ENCODE data around the gene NUFIP2. TPM values are rescaled to one million over a fixed set of nuclear protein-coding genes. Genes with fewer than 3 reads are reported as not detected.
"Not testable (repeated sequence)": the region's sequence is repeated elsewhere in the genome, so short reads cannot be mapped to it uniquely, and the experiment has no call there.

NUFIP2 gene
- total RNA-seq, 1 donor from 2014 or later = 68.1 TPM

DNA sequence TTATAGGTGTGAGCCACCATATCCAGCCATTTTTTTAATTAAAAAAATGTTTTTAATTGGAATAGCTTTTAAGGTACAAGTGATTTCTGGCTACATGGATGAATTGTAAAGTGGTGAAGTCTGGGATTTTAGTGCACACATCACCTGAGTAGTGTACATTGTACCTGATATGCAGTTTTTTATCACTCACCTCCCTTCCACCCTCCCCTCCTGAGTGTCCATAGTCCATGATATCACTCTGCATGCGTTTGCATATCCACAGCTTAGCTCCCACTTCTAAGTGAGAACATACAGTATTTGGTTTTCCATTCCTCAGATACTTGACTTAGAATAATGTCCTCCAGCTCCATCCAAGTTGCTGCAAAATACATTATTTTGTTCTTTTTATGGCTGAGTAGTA, 60.6 kb downstream of the NUFIP2 start:
- Mint-ChIP-seq H3K27me3 (ENCODE audit: unreplicated experiment) (no peaks in the 10 kb centered on the region), H3K27ac (ENCODE audit: unreplicated experiment) (no peak overlapping the region), H3K9me3 (ENCODE audit: unreplicated experiment) (no peaks in the 10 kb centered on the region), H3K4me1 (ENCODE audit: unreplicated experiment) (no peaks in the 10 kb centered on the region), H3K36me3 (ENCODE audit: low read depth, unreplicated experiment) (no peaks in the 10 kb centered on the region), H3K4me3 (ENCODE audit: unreplicated experiment) (no peak overlapping the region)
- TF ChIP-seq, protein P1, sequence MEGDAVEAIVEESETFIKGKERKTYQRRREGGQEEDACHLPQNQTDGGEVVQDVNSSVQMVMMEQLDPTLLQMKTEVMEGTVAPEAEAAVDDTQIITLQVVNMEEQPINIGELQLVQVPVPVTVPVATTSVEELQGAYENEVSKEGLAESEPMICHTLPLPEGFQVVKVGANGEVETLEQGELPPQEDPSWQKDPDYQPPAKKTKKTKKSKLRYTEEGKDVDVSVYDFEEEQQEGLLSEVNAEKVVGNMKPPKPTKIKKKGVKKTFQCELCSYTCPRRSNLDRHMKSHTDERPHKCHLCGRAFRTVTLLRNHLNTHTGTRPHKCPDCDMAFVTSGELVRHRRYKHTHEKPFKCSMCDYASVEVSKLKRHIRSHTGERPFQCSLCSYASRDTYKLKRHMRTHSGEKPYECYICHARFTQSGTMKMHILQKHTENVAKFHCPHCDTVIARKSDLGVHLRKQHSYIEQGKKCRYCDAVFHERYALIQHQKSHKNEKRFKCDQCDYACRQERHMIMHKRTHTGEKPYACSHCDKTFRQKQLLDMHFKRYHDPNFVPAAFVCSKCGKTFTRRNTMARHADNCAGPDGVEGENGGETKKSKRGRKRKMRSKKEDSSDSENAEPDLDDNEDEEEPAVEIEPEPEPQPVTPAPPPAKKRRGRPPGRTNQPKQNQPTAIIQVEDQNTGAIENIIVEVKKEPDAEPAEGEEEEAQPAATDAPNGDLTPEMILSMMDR (IDR thresholded peaks at IDR 0.05; ENCODE audit: unreplicated experiment) = no peak
- DNase-seq (ENCODE audit: low spot score) = no peak

DNA sequence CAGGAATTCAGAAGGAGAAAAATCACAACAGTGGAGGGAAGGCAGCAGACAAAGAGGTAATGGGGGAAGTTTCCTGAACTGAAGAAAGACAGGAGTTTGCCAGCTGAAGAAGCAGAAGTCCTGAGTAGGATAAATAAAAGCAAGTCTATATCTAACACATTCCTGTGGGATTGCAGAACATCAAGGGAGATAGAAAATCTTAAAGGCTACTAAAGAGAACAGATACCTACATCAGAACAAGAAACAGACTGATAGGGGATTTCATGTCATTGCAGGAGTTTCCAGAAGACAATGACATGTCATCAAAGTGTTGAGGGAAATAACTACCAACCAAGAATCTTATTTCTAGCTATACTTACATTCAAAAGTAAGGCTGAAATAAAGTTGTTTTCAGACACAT, 68.6 kb downstream of the NUFIP2 start:
- H3K36me3 Mint-ChIP-seq (ENCODE audit: low read depth, unreplicated experiment) = no peaks in the 10 kb centered on the region
- TF ChIP-seq, protein P1 (IDR thresholded peaks at IDR 0.05; ENCODE audit: unreplicated experiment) = no peak
- peaks cover 4% of the 10 kb centered on the region for H3K4me1 Mint-ChIP-seq (ENCODE audit: unreplicated experiment)
- no peaks in the 10 kb centered on the region for H3K9me3 Mint-ChIP-seq (ENCODE audit: unreplicated experiment)
- H3K27me3 Mint-ChIP-seq (ENCODE audit: unreplicated experiment) = peaks cover 1% of the 10 kb centered on the region
- no peak for DNase-seq (ENCODE audit: low spot score)
- no peak overlapping the region for H3K4me3 Mint-ChIP-seq (ENCODE audit: unreplicated experiment)
- H3K27ac Mint-ChIP-seq (ENCODE audit: unreplicated experiment) = peak overlapping the region; percentile 0

DNA sequence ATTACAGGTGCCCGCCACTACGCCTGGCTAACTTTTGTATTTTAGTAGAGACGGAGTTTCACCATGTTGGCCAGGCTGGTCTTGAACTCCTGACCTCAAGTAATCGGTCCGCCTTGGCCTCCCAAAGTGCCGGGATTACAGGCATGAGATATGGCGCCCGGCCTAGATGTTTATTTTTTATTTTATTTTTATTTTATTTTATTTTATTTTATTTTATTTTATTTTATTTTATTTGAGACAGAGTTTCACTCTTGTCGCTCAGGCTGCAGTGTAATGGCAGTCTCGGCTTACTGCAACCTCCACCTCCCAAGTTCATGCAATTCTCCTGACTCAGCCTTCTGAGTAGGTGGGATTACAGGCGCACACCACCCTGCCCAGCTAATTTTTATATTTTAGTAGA, 72.6 kb downstream of the NUFIP2 start:
- not testable (repeated sequence) for H3K36me3 Mint-ChIP-seq (ENCODE audit: low read depth, unreplicated experiment); H3K4me1 Mint-ChIP-seq (ENCODE audit: unreplicated experiment); DNase-seq (ENCODE audit: low spot score); H3K4me3 Mint-ChIP-seq (ENCODE audit: unreplicated experiment); H3K9me3 Mint-ChIP-seq (ENCODE audit: unreplicated experiment); H3K27me3 Mint-ChIP-seq (ENCODE audit: unreplicated experiment); H3K27ac Mint-ChIP-seq (ENCODE audit: unreplicated experiment)

DNA sequence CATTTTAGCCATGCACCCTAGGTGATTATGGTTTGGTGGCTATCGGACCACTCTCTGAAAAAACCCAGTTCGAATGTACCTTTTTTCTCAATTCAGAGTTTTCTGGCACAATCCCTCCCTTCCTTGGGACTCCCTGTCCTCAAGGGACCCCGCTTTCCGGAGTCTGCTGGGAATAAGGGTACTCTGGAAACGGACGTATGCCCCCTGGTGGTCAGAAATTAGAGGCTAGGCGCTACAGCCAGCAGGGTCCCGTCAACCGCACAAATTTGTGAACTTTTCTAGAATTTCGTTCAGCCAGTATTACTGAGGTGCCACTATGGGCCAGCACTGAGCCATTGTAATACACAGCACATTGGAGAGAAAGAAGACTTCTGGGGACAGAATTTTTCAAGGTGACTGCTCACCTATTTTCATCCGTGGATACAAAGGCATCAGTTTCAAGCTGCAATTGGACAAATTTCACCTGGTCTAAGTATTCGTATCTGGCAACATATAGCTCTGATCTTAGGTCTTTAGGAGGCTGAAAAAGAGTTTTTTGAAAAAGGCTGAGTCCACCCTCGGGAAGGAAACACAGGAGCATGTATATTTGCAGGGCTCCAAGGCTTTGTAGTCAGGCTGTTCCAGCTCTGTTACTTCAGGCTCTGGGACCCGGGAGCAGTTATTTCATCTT, 74.4 kb downstream of the NUFIP2 start:
- Mint-ChIP-seq H3K36me3 (ENCODE audit: low read depth, unreplicated experiment) (no peaks in the 10 kb centered on the region), H3K27me3 (ENCODE audit: unreplicated experiment) (peaks cover 2% of the 10 kb centered on the region), H3K4me3 (ENCODE audit: unreplicated experiment) (no peak overlapping the region), H3K4me1 (ENCODE audit: unreplicated experiment) (peaks cover 3% of the 10 kb centered on the region), H3K27ac (ENCODE audit: unreplicated experiment) (no peak overlapping the region), H3K9me3 (ENCODE audit: unreplicated experiment) (no peaks in the 10 kb centered on the region)
- DNase-seq (ENCODE audit: low spot score) = peak; percentile 87
- TF ChIP-seq, protein P1 (IDR thresholded peaks at IDR 0.05; ENCODE audit: unreplicated experiment) = peak; percentile 88

DNA sequence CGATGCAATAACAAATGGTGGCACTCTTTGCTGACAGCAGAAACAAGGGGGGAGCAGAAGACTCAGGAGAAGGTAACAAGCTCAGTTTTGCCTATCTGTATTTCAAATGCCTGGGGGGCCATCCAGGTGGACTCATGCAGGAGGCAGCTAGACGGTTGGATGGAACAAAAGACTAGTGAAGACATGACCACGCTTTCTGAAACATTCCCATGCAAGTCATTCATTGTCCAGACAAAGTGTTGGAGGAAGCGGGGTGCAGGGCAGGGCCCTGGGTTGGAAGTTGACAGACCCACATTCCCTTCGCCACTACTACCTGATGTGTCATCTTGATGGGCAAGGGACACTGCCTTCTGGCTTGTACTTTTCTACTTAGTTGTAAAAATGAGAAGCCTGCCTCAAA, 77.1 kb downstream of the NUFIP2 start:
- Mint-ChIP-seq H3K9me3 (ENCODE audit: unreplicated experiment) (no peaks in the 10 kb centered on the region), H3K4me1 (ENCODE audit: unreplicated experiment) (peaks cover 7% of the 10 kb centered on the region), H3K36me3 (ENCODE audit: low read depth, unreplicated experiment) (no peaks in the 10 kb centered on the region), H3K27ac (ENCODE audit: unreplicated experiment) (no peak overlapping the region), H3K27me3 (ENCODE audit: unreplicated experiment) (peaks cover 2% of the 10 kb centered on the region), H3K4me3 (ENCODE audit: unreplicated experiment) (no peak overlapping the region)
- TF ChIP-seq, protein P1 (IDR thresholded peaks at IDR 0.05; ENCODE audit: unreplicated experiment) = no peak
- no peak for DNase-seq (ENCODE audit: low spot score)
